ENCODE results near the gene BCAT1.
"Not testable (repeated sequence)": the region's sequence is repeated elsewhere in the genome, so short reads cannot be mapped to it uniquely, and the experiment has no call there.

BCAT1 gene

GRCh38 chr12:24818351-24818750, 130.6 kb downstream of the BCAT1 start:
- H3K9me3 Mint-ChIP-seq, result no peaks in the 10 kb centered on the region
- peaks cover 46% of the 10 kb centered on the region for H3K4me1 Mint-ChIP-seq (ENCODE audit: low read depth)
- H3K27ac Mint-ChIP-seq, result no peak overlapping the region
- H3K4me3 Mint-ChIP-seq, result no peak overlapping the region
- H3K36me3 Mint-ChIP-seq (ENCODE audit: low read depth), result peaks cover 26% of the 10 kb centered on the region
- H3K27me3 Mint-ChIP-seq, result no peaks in the 10 kb centered on the region

DNA sequence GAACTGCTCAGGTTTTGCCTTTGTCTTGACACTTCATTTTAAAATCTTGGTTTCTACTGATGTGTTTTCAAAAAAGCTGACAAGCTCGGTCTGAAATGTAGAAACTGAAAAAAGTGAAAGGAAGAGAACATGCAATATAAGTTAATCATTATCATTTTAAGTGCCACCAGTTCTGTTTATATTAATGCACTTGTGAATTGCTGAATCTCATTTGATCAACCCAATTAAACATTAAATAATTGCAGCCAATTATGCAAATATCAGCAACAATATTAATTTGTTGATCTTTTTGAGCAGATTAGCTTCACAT, 133.8 kb downstream of the BCAT1 start:
- no peaks in the 10 kb centered on the region for H3K27me3 Mint-ChIP-seq
- H3K4me1 Mint-ChIP-seq (ENCODE audit: low read depth), result peaks cover 24% of the 10 kb centered on the region
- peak overlapping the region; percentile 43 for H3K27ac Mint-ChIP-seq
- H3K36me3 Mint-ChIP-seq (ENCODE audit: low read depth), result peaks cover 20% of the 10 kb centered on the region
- H3K9me3 Mint-ChIP-seq, result no peaks in the 10 kb centered on the region
- peak overlapping the region; percentile 60 for H3K4me3 Mint-ChIP-seq

GRCh38 chr12:24814379-24815113, 134.4 kb downstream of the BCAT1 start:
- H3K27ac Mint-ChIP-seq, result peak overlapping the region; percentile 43
- peaks cover 20% of the 10 kb centered on the region for H3K36me3 Mint-ChIP-seq (ENCODE audit: low read depth)
- H3K4me3 Mint-ChIP-seq, result peak overlapping the region; percentile 60
- H3K9me3 Mint-ChIP-seq, result peaks cover under 1% of the 10 kb centered on the region
- no peaks in the 10 kb centered on the region for H3K27me3 Mint-ChIP-seq
- H3K4me1 Mint-ChIP-seq (ENCODE audit: low read depth), result peaks cover 24% of the 10 kb centered on the region

DNA sequence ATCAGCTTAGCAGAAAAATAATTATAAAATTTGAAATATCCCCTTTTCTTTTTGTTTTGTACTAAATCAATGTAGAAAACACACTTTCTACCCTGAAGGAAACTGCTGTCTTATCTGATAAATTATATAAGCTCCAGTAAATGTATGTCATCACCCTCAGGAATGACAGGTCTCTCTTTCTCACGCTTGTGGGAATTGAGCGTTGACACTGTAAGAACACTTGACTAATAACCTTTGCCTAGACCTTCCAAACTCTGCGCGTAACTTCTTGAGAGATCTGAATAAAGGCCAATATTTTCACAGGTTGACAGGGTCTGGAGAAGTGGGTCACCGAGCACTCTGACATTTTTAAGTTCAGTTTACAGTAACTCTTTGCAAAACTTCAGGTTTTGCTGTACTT, 138.5 kb downstream of the BCAT1 start:
- H3K4me3 Mint-ChIP-seq, result no peak overlapping the region
- no peaks in the 10 kb centered on the region for H3K27me3 Mint-ChIP-seq
- peaks cover 6% of the 10 kb centered on the region for H3K9me3 Mint-ChIP-seq
- H3K36me3 Mint-ChIP-seq (ENCODE audit: low read depth), result peaks cover 6% of the 10 kb centered on the region
- no peak overlapping the region for H3K27ac Mint-ChIP-seq
- H3K4me1 Mint-ChIP-seq (ENCODE audit: low read depth), result peaks cover 21% of the 10 kb centered on the region

DNA sequence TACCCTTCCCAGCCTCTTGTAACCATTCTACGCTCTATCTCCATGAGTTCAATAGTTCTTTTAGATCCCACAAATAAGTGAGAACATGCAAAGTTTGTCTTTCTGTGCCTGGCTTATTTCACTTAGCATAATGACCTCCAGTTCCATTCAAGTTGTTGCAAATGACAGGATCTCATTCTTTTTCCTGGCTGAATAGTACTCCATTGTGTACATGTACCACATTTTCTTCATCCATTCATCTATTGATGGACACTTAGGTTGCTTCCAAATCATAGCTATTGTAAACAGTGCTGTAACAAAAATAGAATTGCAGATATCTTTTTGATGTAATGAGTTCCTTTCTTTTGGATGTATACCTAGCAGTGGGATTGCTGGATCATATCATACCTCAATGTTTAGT, 139.6 kb downstream of the BCAT1 start:
- not testable (repeated sequence) for H3K27ac Mint-ChIP-seq; H3K36me3 Mint-ChIP-seq (ENCODE audit: low read depth); H3K4me3 Mint-ChIP-seq; H3K27me3 Mint-ChIP-seq; H3K9me3 Mint-ChIP-seq
- peaks cover 10% of the 10 kb centered on the region for H3K4me1 Mint-ChIP-seq (ENCODE audit: low read depth)

- H3K4me3 Mint-ChIP-seq, result no peak overlapping the region
- no peaks in the 10 kb centered on the region for H3K27me3 Mint-ChIP-seq
- H3K4me1 Mint-ChIP-seq (ENCODE audit: low read depth), result peaks cover 7% of the 10 kb centered on the region
- no peaks in the 10 kb centered on the region for H3K36me3 Mint-ChIP-seq (ENCODE audit: low read depth)
- peaks cover 6% of the 10 kb centered on the region for H3K9me3 Mint-ChIP-seq
- H3K27ac Mint-ChIP-seq, result no peak overlapping the region
These were observed 140.2 kb downstream of the BCAT1 start for GRCh38 chr12:24808651-24809050.

GRCh38 chr12:24806386-24806785, 142.5 kb downstream of the BCAT1 start:
- Mint-ChIP-seq H3K9me3 (peaks cover 9% of the 10 kb centered on the region), H3K4me1 (ENCODE audit: low read depth) (peaks cover 7% of the 10 kb centered on the region), H3K36me3 (ENCODE audit: low read depth) (no peaks in the 10 kb centered on the region), H3K4me3 (no peak overlapping the region), H3K27me3 (no peaks in the 10 kb centered on the region), H3K27ac (no peak overlapping the region)

- Mint-ChIP-seq H3K27me3 (peaks cover 4% of the 10 kb centered on the region), H3K4me1 (ENCODE audit: low read depth) (peaks cover 9% of the 10 kb centered on the region), H3K9me3 (peaks cover 8% of the 10 kb centered on the region), H3K27ac (no peak overlapping the region), H3K4me3 (no peak overlapping the region), H3K36me3 (ENCODE audit: low read depth) (no peaks in the 10 kb centered on the region)
These were observed 145.3 kb downstream of the BCAT1 start for GRCh38 chr12:24803430-24804245.

- Mint-ChIP-seq H3K27me3 (peaks cover 4% of the 10 kb centered on the region), H3K9me3 (peaks cover 8% of the 10 kb centered on the region), H3K36me3 (ENCODE audit: low read depth) (no peaks in the 10 kb centered on the region), H3K4me1 (ENCODE audit: low read depth) (peaks cover 35% of the 10 kb centered on the region), H3K27ac (no peak overlapping the region), H3K4me3 (no peak overlapping the region)
These were observed 150.6 kb downstream of the BCAT1 start for GRCh38 chr12:24798335-24798734.

DNA sequence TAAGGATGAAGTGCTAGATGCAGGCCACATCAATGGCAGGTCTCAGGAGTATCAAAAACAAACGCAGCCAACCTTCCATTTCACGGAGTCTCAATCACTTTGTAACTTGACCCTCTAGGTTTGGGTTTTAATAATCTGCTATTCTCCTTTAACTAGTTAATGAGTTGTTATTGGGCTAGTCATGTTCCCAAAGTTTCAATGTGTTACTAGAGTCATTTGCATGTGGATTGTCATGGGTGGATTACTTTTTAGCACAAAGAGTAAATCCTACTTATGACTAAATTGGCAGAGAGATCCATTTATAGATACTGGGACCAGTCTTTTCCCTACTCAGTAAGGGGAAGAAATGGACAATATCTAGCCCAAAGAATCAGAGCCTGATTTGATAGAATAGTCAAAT, 151.0 kb downstream of the BCAT1 start:
- peaks cover 4% of the 10 kb centered on the region for H3K9me3 Mint-ChIP-seq
- no peak overlapping the region for H3K4me3 Mint-ChIP-seq
- H3K36me3 Mint-ChIP-seq (ENCODE audit: low read depth), result no peaks in the 10 kb centered on the region
- H3K4me1 Mint-ChIP-seq (ENCODE audit: low read depth), result peaks cover 35% of the 10 kb centered on the region
- H3K27ac Mint-ChIP-seq, result no peak overlapping the region
- peaks cover 4% of the 10 kb centered on the region for H3K27me3 Mint-ChIP-seq

- H3K27ac Mint-ChIP-seq, result no peak overlapping the region
- H3K4me3 Mint-ChIP-seq, result no peak overlapping the region
- H3K4me1 Mint-ChIP-seq (ENCODE audit: low read depth), result peaks cover 40% of the 10 kb centered on the region
- peaks cover 4% of the 10 kb centered on the region for H3K9me3 Mint-ChIP-seq
- H3K27me3 Mint-ChIP-seq, result peaks cover 4% of the 10 kb centered on the region
- H3K36me3 Mint-ChIP-seq (ENCODE audit: low read depth), result no peaks in the 10 kb centered on the region
These were observed 152.0 kb downstream of the BCAT1 start for GRCh38 chr12:24796876-24797275.

DNA sequence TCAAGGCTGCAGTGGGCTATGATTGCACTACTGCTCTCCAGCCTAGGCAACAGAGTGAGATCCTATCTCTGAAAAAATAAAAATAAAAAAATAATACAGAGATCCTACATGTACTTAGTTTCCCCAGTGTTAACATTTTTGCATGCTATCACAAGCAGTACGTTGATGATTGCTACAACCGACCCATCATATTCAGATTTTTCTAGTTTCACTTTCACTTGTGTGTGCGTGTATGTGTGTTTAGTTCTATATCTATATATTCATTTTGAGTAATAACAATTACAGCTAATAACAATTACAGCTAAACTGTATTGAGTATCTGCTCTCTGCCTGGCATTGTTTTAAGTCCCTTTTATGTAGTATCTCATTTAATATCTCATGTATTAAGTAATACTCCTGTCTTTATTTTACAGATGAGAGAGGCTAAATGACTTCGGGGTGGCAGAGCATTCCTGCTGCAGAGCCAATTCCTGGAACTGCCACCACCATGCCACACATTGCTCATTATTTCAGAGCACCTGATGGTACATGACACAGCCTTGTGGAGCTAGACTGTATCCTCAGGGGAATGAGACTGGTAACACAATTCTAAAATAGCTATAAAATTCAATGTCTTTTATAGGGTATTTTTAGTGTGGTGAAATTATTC, 153.1 kb downstream of the BCAT1 start:
- peak overlapping the region; percentile 60 for H3K27ac Mint-ChIP-seq
- peaks cover 4% of the 10 kb centered on the region for H3K27me3 Mint-ChIP-seq
- peaks cover 4% of the 10 kb centered on the region for H3K9me3 Mint-ChIP-seq
- peaks cover 48% of the 10 kb centered on the region for H3K4me1 Mint-ChIP-seq (ENCODE audit: low read depth)
- H3K4me3 Mint-ChIP-seq, result peak overlapping the region; percentile 78
- H3K36me3 Mint-ChIP-seq (ENCODE audit: low read depth), result no peaks in the 10 kb centered on the region

DNA sequence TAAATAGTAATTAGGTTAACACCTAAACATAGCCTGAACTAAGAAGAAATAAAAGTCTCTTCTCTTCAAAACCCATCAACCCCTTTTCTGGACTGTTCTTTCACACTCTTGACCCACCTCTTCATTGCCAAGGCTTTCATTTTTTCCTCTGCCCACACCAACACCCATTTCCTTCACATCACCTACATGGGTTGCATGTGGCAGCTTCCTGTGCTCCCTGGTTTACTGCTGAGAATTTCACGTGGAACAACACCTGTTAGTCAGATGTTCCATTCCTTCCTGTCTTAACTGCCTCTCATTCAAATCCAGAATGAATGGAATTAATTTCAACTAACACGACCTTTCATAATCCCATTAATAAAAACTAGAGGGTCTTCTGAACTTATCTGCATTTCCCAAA, 157.3 kb downstream of the BCAT1 start:
- H3K4me1 Mint-ChIP-seq (ENCODE audit: low read depth), result peaks cover 30% of the 10 kb centered on the region
- H3K27ac Mint-ChIP-seq, result no peak overlapping the region
- H3K36me3 Mint-ChIP-seq (ENCODE audit: low read depth), result no peaks in the 10 kb centered on the region
- H3K4me3 Mint-ChIP-seq, result no peak overlapping the region
- no peaks in the 10 kb centered on the region for H3K9me3 Mint-ChIP-seq
- peaks cover 10% of the 10 kb centered on the region for H3K27me3 Mint-ChIP-seq

GRCh38 chr12:24788886-24789285, 160.0 kb downstream of the BCAT1 start:
- no peak overlapping the region for H3K4me3 Mint-ChIP-seq
- H3K27me3 Mint-ChIP-seq, result peaks cover 18% of the 10 kb centered on the region
- H3K9me3 Mint-ChIP-seq, result no peaks in the 10 kb centered on the region

GRCh38 chr12:24780697-24781368, 168.1 kb downstream of the BCAT1 start:
- Mint-ChIP-seq H3K27me3 (peaks cover 26% of the 10 kb centered on the region), H3K27ac (no peak overlapping the region), H3K4me3 (no peak overlapping the region), H3K4me1 (ENCODE audit: low read depth) (peaks cover 6% of the 10 kb centered on the region), H3K9me3 (no peaks in the 10 kb centered on the region), H3K36me3 (ENCODE audit: low read depth) (no peaks in the 10 kb centered on the region)

More at GRCh38 chr12:24788886-24789285, 160.0 kb downstream of the BCAT1 start:
- H3K36me3 Mint-ChIP-seq (ENCODE audit: low read depth), result no peaks in the 10 kb centered on the region
- H3K27ac Mint-ChIP-seq, result no peak overlapping the region
- H3K4me1 Mint-ChIP-seq (ENCODE audit: low read depth), result peaks cover 14% of the 10 kb centered on the region
